SK-N-SH treated with all-trans-retinoic acid at 6 μM for 48 hours (cell line): ENCODE results near the gene EGLN2.

Experiments
- ATAC-seq: fragments of 200-7000 bp; cut with Tn5 transposase; 3 replicates; pipeline ENCODE4 v1.9.1; 2020; ENCODE audit warnings: mild to moderate bottlenecking, moderate library complexity
- ARNTL ChIP-seq: fragments of 450-650 bp; formaldehyde crosslinking; IDR thresholded peaks from 2 replicates; pipeline ENCODE4 v1.5.0; 2020; ENCODE audit warnings: low read depth, mild to moderate bottlenecking, moderate library complexity, borderline replicate concordance
- BACH2 ChIP-seq: fragments of 250-450 bp; sonication (Bioruptor Pico); IDR thresholded peaks from 2 replicates; pipeline ENCODE4 v1.9.0; 2021; ENCODE audit warnings: mild to moderate bottlenecking, borderline replicate concordance
- CREB5 ChIP-seq: fragments of 250-450 bp; sonication (Bioruptor Pico); IDR thresholded peaks from 2 replicates; pipeline ENCODE4 v1.5.1; 2020; ENCODE audit warnings: low read depth, mild to moderate bottlenecking, moderate library complexity
- ESRRG ChIP-seq: fragments of 250-450 bp; sonication (Bioruptor Pico); IDR thresholded peaks from 2 replicates; pipeline ENCODE4 v1.6.1; 2021; ENCODE audit warnings: mild to moderate bottlenecking
- GLIS3 ChIP-seq: fragments of 250-450 bp; sonication (Bioruptor Pico); IDR thresholded peaks from 2 replicates; pipeline ENCODE4 v1.5.0; 2020; ENCODE audit warnings: mild to moderate bottlenecking, moderate library complexity
- ISL1 ChIP-seq: fragments of 250-450 bp; sonication (Bioruptor Pico); IDR thresholded peaks from 2 replicates; pipeline ENCODE4 v2.1.2; 2022; ENCODE audit warnings: mild to moderate bottlenecking, moderate library complexity
- OSR1 ChIP-seq: fragments of 250-450 bp; sonication (Bioruptor Pico); IDR thresholded peaks from 2 replicates; pipeline ENCODE4 v1.8.0; 2022; ENCODE audit warnings: moderate library complexity, mild to moderate bottlenecking, inconsistent platforms
- PATZ1 ChIP-seq: fragments of 250-450 bp; sonication (Bioruptor Pico); IDR thresholded peaks from 2 replicates; pipeline ENCODE4 v1.8.0; 2020; ENCODE audit warnings: mild to moderate bottlenecking, moderate library complexity, borderline replicate concordance
- PPARA ChIP-seq: fragments of 250-450 bp; sonication (Bioruptor Pico); IDR thresholded peaks from 2 replicates; pipeline ENCODE4 v1.5.0; 2020; ENCODE audit warnings: mild to moderate bottlenecking, borderline replicate concordance
- SNAI2 ChIP-seq: fragments of 250-450 bp; sonication (Bioruptor Pico); IDR thresholded peaks from 2 replicates; pipeline ENCODE4 v1.5.0; 2020; ENCODE audit warnings: mild to moderate bottlenecking, moderate library complexity
- TCF4 ChIP-seq: fragments of 250-450 bp; sonication (Bioruptor Pico); IDR thresholded peaks from 2 replicates; pipeline ENCODE4 v1.8.0; 2021; ENCODE audit warnings: mild to moderate bottlenecking, moderate library complexity, borderline replicate concordance
- TOX ChIP-seq: fragments of 250-450 bp; sonication (Bioruptor Pico); IDR thresholded peaks from 2 replicates; pipeline ENCODE4 v1.8.0; 2021; ENCODE audit warnings: mild to moderate bottlenecking, moderate library complexity, borderline replicate concordance
- ZFP3 ChIP-seq: fragments of 250-450 bp; sonication (Bioruptor Pico); IDR thresholded peaks from 2 replicates; pipeline ENCODE4 v1.5.0; 2020; ENCODE audit warnings: mild to moderate bottlenecking, moderate library complexity
- ZNF565 ChIP-seq: fragments of 450-650 bp; formaldehyde crosslinking; conservative IDR thresholded peaks from 2 replicates; pipeline ENCODE4 v1.5.0; 2020; ENCODE audit warnings: low read depth, mild to moderate bottlenecking, moderate library complexity
- ZNF8 ChIP-seq: fragments of 450-650 bp; formaldehyde crosslinking; IDR thresholded peaks from 2 replicates; pipeline ENCODE4 v1.5.0; 2020; ENCODE audit warnings: mild to moderate bottlenecking, moderate library complexity
- TF ChIP-seq, protein P1 (sequence below): fragments of 250-450 bp; sonication (Bioruptor Pico); IDR thresholded peaks from 2 replicates; pipeline ENCODE4 v1.8.0; 2021; ENCODE audit warnings: low read depth, mild to moderate bottlenecking, moderate library complexity, borderline replicate concordance
- TF ChIP-seq, protein P2 (sequence below): fragments of 250-450 bp; sonication (Bioruptor Pico); IDR thresholded peaks from 2 replicates; pipeline ENCODE4 v1.5.0; 2020; ENCODE audit warnings: mild to moderate bottlenecking, moderate library complexity
- TF ChIP-seq, protein P3 (sequence below): fragments of 250-450 bp; sonication (Bioruptor Pico); IDR thresholded peaks from 2 replicates; pipeline ENCODE4 v1.5.1; 2021; ENCODE audit warnings: mild to moderate bottlenecking, moderate library complexity

Gene EGLN2

DNA sequence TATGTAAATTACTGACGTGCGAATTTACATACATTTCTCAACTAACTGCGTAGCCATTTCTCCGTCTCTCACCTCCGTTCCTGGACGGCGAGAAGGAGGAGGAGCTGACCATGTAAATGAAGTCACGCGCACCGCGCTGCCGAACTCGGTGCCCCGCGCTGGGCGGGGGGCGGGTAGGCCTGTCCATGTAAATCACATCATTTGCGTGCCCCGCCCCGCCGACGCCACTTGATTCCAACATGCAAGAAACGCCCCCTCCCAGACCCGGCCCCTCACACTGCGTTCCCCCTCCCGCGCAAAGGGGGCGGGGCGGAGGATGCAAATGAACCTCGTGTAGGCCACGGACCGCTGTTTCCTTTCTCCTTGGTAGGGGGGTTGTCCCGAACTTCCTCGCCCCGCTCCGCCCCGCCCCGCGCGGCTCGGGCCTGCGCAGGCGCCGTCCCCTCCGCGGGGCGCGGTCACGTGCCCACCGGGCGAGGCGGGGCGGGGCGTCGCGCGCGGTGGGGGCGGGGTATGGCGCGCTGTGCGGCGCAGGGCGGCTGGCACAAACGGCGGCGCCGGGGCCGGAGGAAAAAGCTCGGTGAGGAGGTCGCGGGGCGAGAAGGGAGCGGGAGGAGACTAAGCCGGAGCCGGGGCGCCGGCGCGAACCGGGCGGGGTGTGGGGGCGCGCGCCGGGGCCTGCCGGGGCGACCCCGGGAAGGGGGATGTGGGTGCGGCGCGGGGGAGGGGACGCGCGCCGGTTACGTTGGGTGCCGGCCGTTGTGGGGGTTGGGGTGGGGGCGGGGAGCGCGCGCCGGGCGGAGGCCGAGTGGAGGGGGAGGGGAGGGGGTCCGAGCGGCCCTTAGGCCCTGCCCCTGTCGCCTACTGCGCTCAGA is at the start of gene EGLN2:
Gene EGLN2, plus strand, starts transcription at position 509 of the 875 bp plus-strand sequence. CDS start 1,382 bp downstream, outside the sequence.
- ATAC-seq: peak; percentile 92
- TF ChIP-seq, protein P1, sequence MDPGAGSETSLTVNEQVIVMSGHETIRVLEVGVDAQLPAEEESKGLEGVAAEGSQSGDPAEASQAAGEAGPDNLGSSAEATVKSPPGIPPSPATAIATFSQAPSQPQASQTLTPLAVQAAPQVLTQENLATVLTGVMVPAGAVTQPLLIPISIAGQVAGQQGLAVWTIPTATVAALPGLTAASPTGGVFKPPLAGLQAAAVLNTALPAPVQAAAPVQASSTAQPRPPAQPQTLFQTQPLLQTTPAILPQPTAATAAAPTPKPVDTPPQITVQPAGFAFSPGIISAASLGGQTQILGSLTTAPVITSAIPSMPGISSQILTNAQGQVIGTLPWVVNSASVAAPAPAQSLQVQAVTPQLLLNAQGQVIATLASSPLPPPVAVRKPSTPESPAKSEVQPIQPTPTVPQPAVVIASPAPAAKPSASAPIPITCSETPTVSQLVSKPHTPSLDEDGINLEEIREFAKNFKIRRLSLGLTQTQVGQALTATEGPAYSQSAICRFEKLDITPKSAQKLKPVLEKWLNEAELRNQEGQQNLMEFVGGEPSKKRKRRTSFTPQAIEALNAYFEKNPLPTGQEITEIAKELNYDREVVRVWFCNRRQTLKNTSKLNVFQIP (CRISPR knock-in tag): no peak
- TF ChIP-seq ZNF565 (CRISPR knock-in tag): no peak
- no peak for TF ChIP-seq TCF4 (CRISPR knock-in tag)
- no peak for TF ChIP-seq ISL1 (CRISPR knock-in tag)
- no peak for TF ChIP-seq PPARA (CRISPR knock-in tag)
- TF ChIP-seq, protein P2, sequence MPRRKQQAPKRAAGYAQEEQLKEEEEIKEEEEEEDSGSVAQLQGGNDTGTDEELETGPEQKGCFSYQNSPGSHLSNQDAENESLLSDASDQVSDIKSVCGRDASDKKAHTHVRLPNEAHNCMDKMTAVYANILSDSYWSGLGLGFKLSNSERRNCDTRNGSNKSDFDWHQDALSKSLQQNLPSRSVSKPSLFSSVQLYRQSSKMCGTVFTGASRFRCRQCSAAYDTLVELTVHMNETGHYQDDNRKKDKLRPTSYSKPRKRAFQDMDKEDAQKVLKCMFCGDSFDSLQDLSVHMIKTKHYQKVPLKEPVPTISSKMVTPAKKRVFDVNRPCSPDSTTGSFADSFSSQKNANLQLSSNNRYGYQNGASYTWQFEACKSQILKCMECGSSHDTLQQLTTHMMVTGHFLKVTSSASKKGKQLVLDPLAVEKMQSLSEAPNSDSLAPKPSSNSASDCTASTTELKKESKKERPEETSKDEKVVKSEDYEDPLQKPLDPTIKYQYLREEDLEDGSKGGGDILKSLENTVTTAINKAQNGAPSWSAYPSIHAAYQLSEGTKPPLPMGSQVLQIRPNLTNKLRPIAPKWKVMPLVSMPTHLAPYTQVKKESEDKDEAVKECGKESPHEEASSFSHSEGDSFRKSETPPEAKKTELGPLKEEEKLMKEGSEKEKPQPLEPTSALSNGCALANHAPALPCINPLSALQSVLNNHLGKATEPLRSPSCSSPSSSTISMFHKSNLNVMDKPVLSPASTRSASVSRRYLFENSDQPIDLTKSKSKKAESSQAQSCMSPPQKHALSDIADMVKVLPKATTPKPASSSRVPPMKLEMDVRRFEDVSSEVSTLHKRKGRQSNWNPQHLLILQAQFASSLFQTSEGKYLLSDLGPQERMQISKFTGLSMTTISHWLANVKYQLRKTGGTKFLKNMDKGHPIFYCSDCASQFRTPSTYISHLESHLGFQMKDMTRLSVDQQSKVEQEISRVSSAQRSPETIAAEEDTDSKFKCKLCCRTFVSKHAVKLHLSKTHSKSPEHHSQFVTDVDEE: no peak
- no peak for TF ChIP-seq ESRRG (CRISPR knock-in tag)
- no peak for TF ChIP-seq CREB5
- TF ChIP-seq TOX (CRISPR knock-in tag): no peak
- no peak for TF ChIP-seq GLIS3
- no peak for TF ChIP-seq ARNTL
- TF ChIP-seq ZNF8 (CRISPR knock-in tag): no peak
- TF ChIP-seq PATZ1 (CRISPR knock-in tag): no peak; the same call in 1 of the 2 replicates
- TF ChIP-seq BACH2: no peak
- TF ChIP-seq OSR1 (CRISPR knock-in tag): no peak
- TF ChIP-seq SNAI2 (CRISPR knock-in tag): no peak

DNA sequence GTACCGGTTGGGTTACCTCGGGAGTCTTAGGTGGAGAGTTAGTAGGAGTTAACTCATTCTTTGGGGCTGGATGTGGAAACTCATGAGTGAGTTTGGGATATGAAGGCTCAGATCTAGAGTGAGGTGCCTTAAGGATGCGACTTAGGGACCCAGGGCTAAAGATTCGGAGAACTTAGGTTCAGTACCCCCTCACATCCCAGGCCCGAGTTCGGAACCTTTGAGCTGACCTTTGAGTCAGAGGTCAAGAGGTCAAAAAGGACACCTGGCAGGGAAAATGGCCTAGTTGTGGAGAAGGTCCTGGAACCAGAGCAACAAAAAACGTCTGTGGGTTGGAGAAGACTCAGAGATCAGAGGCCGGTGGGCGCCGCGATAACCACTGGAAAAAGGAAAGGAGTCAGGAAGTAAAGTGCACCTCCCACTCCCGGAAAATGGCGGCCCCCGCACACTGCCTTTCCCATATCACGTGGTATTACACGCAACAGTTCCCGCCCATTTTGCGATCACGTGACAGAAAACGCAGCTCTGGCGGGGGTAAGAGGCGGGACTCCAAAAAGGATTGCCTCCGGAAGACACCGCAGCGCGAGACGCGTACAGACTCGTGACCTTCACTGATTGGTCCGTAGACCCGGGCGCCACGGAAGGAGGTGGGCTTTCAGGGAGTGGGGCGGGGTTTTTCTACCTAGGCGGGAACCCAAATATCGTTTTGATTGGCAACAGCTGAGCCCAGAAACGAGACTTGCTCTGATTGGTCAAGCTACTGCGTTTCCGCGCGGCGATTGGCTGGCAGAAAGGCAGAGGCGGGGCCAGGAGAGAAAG is 48.7 kb upstream of the EGLN2 start, which contains the start of gene ACTMAP:
Gene ACTMAP, minus strand, starts transcription at position 420 of the 816 bp plus-strand sequence. CDS start 674 bp downstream, outside the sequence.
- TF ChIP-seq ZFP3 (peak; percentile 19; the same call in 1 of the 2 replicates), ZNF8 (CRISPR knock-in tag) (no peak), PATZ1 (CRISPR knock-in tag) (peak; percentile 10; the same call in 1 of the 2 replicates), SNAI2 (CRISPR knock-in tag) (0 out of 2 replicates have a peak, but pooled peaks have one; percentile 14), ARNTL (peak; percentile 50; the same call in 1 of the 2 replicates)
- TF ChIP-seq, protein P3, sequence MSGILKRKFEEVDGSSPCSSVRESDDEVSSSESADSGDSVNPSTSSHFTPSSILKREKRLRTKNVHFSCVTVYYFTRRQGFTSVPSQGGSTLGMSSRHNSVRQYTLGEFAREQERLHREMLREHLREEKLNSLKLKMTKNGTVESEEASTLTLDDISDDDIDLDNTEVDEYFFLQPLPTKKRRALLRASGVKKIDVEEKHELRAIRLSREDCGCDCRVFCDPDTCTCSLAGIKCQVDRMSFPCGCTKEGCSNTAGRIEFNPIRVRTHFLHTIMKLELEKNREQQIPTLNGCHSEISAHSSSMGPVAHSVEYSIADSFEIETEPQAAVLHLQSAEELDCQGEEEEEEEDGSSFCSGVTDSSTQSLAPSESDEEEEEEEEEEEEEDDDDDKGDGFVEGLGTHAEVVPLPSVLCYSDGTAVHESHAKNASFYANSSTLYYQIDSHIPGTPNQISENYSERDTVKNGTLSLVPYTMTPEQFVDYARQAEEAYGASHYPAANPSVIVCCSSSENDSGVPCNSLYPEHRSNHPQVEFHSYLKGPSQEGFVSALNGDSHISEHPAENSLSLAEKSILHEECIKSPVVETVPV: no peak
- peak; percentile 94 for ATAC-seq
